GM12891 (cell line): ENCODE measurements around the gene CSRP1.

ENCODE experiments used
- PAX5 ChIP-seq: IDR thresholded peaks from 2 replicates; pipeline ENCODE4 v1.6.1; 2011; ENCODE audit warnings: low read length, moderate library complexity, mild to moderate bottlenecking; ENCODE audit not compliant: insufficient read depth, severe bottlenecking
- POLR2A ChIP-seq: IDR thresholded peaks from 2 replicates; pipeline ENCODE4 v1.6.1; 2011; ENCODE audit warnings: low read depth, low read length, control low read depth
- POLR2AphosphoS5 ChIP-seq: IDR thresholded peaks from 2 replicates; pipeline ENCODE4 v1.6.1; 2011; ENCODE audit warnings: low read depth, low read length, control low read depth
- SPI1 ChIP-seq: IDR thresholded peaks from 2 replicates; pipeline ENCODE4 v1.6.1; 2011; ENCODE audit warnings: low read depth, low read length, control low read depth
- TAF1 ChIP-seq: IDR thresholded peaks from 2 replicates; pipeline ENCODE4 v1.6.1; 2011; ENCODE audit warnings: low read depth, low read length, control low read depth

DNA sequence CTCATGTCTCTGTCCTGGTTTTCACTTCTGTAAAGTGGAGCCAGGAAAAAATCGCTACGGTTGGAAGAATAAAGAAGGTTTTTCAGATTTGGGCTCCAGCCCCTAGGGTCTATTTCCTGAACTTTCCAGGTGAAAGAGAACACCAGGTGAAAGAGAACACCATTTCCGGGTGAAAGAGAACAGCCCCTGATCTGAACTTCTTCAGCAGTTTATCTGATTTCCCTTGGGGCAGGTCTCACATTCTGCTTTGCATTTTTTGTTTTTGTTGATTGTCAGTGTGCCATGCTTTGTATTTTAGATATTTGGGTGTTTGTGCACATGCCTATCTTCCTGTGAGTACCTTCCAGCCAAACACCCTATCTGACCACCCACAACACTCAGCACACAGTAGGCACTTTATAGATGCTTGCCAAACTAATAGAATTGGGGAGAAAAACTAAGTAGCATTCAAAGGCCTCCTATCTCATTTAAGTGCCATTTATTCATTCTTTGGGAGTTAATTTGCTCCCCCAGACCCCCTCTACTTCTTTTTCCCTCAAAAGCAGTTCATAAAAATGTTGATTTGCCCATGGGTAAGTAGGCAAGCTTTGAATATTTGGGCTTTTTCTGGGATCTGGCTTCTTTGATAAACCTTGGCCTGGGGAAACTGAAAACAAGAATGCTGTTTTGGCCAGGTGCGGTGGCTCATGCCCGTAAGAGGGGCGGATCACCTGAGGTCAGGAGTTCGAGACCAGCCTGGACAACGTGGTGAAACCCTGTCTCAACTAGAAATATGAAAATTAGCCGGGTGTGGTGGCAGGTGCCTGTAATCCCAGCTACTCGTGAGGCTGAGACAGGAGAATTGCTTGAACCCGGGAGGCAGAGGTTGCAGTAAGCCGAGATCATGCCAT lies 34.2 kb upstream of the CSRP1 start:
- no peak for TF ChIP-seq POLR2A
- no peak for TF ChIP-seq POLR2AphosphoS5
- no peak for TF ChIP-seq SPI1
- TF ChIP-seq TAF1, result no peak
- no peak for TF ChIP-seq PAX5
